HG03097 (cell line): ENCODE data around the gene CNOT1.
"Not testable (repeated sequence)": the region's sequence is repeated elsewhere in the genome, so short reads cannot be mapped to it uniquely, and the experiment has no call there.

Experiments used
- ATAC-seq: cut with Tn5 transposase; IDR thresholded peaks from one replicate; pipeline ENCODE4 v1.9.1; 2021; ENCODE audit not compliant: unreplicated experiment, low FRiP score

Gene CNOT1

DNA sequence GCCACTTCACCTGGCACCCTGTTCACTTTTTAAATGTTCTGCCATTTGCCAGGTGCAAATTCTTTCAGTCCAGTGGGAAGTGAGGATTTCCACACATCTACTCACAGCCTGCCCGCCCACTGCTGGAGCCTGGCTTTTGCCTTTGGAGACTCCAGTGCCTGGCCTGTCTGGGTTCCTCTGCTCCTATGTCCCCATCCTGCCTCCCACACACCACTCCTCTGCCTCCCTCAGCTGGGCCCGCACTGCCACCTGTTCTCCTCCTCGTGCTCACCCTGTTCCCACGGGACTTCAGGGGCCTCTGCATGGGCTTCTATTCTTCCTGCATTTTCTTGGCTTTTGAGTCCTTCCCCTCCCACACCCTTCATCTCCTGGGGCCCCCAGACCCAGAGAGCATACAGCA lies 137.6 kb downstream of the CNOT1 start:
- ATAC-seq: no peak

DNA sequence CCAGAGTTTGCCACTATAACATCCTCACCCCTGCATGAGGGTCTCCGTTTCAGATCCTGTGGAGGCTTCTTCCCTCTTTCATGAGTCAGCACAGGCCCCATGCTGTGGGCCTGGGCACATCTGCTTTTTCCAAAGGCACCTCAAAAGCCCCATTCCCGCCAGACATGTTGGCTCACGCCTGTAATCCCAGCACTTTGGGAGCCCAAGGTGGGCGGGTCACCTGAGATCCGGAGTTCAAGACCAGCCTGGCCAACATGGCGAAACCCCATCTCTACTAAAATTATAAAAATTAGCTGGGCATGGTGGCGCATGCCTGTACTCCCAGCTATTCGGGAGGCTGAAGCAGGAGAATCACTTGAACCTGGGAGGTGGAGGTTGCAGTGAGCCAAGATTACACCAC lies 139.1 kb downstream of the CNOT1 start:
- ATAC-seq: not testable (repeated sequence)

DNA sequence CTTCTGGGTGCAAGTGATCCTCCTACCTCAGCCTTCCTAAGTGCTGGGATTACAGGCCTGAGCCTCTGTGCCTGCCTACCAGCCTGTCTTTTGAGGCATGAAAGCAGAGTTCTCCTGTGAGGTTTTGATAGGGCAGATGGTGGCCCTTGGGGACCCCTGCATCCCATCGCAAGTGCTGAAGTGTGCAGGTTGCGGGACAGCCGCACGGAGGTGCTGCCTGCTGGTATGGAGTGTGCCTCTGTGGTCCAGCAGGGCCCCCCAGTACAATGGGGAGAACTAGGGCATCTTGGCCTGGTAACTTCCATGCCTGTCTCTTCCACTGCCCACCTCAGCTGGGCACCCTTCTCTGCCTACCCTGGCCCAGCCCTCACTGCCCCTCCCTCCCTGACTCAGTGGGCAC lies 139.6 kb downstream of the CNOT1 start:
- no peak for ATAC-seq

DNA sequence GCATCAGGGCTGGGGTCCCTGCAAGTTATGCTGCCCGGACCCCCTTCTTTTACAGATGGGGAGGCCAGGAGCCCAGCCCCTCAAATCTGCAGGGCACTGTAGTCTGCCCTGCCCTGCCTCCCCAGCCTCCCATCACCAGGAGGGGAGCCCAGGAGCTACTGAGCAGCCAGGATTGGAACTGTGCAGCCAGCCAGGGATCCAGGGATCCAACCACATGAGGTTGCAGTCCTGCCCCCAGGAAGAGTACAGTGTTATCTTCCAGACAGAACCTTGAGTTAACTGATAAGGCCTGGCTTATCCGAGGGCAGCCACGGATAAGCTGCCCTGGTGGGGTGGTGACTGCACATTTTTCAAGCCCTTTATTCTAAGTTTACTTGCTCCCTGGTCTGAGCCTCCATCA lies 141.1 kb downstream of the CNOT1 start:
- ATAC-seq: no peak

DNA sequence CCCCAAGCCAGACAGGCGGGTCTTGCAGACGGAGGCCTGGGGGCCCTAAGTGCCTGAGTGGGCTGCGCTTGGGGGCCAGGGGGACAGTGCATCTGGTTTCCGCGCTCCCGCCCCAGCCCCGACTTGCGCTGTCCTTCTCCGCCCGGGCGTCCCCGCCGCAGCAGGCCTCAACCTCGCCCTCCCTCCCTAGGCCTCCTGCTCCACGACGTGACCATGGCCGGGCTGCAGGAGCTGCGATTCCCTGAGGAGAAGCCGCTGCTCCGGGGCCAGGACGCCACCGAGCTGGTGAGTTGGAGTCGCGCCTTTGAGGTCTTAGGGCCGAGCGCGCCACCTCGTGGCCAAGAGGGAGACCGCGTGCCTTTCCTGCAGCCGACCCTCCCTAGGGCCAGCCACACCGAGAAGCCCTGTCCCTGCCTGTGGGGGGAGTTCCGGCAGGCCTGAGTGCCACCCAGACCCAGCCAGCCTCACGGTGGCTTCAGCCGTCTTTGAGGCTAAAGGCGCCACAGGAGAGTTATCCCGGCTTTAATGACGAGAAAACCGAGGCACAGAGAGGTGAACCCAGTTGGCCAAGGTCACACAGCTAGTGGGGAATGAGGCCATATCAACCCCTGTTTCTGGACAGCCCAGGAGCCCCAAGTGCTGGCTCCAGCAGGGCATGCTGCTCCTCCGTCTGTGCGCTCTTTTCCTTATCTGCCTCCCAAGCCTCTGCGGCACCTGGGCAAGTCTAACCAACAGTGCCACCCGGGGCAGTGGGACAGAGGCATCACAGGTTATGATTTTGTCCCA lies 141.9 kb downstream of the CNOT1 start:
- peak; percentile 61 for ATAC-seq

DNA sequence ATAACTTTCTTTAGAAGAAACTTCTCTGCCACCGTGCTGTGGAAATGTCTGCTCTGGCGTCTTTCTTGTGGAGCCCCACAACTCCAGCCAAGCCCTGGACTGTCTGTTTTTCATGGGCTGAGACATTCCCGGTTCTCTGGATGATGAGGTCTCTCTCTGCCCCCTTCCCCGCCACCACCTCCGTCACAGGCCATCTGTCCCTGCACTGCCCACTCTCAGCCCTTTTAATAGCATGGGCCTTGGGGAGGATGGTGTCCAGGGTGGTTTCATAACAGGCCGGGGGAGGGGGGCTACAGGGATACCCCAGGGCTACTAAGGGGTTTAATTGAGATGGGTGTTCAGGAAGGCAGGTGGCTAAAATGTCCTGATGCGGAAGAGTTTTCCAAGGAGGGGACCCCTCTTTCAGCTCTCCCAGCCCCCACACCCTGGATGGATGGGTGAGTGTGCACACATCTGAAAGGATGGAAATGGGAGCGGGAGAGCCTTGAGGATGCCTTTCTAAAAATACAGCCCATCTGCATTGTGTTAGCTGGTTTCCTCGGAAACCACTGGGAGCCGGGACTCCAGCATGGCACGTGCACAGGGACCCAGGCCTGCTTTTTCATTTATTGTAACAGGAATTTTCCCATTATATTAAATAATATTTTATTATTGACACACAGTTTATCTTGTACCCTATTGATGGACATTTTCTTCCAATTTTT lies 144.3 kb downstream of the CNOT1 start:
- ATAC-seq: no peak

DNA sequence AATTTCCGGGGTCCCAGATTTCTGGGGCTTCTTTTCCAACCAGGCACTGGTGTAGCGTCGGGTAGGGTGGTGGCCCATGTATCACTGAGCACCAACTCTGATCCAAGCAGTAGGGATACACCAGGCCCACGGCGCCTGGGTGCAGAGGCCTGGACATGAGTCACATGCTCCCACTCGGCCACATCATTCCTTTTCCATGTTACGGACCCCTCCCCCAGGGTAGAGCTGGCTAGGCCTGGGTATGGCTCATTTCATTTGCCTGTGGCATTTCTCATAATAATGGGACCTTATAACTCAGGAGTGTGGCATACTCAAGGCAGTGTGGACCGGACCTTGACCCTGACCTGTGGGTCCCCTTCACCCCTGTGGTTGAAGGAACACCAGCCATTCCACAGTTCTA lies 147.7 kb downstream of the CNOT1 start:
- no peak for ATAC-seq

DNA sequence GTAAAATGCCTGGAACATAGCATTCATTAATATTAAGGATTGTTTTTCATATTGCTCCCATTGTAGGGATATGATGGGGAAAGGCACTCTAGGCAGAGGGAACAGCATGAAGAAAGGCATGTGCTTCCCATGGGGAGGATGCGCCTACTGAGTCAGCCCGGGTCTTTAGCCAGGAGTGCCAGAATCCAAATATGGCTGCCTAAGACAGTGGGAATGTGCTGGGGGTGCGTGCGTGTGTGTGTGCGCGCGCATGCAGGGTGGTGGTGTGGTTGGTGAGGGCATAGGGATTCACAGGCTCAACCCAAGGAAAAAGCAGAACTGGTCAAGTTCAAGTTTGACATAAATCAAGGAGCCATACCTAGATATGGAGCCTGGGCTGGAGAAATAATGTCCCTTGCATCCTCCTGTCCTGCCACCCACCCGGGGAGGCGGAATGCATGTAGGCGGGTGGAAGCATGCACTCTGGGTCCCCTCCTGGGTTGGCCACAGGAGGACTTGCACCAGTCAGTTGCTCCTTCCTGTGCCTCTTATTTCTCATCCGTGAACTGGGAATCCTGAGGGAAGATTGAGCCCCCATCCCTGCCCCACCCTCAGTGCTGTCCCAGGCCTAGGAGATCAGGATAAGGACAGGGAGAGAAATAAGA lies 148.3 kb downstream of the CNOT1 start:
- ATAC-seq: no peak

DNA sequence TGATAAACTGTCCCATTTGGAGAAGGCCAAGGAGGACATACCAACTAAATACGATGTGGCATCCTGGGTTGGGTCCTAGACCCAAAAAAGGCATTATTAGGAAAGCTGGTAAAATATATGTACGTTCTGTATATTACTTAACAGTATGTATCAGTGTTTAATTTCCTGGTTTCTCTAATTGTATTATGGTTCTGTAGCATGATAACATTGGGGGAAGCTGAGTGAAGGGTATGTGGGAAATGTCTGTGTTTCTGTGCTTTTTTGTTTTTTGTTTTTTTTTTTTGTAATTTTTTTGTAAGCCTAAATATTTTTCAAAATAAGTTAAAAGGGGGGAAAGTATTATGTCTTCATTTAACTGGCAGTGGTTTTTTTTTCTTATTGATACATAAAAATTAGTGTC lies 151.2 kb downstream of the CNOT1 start:
- no peak for ATAC-seq

DNA sequence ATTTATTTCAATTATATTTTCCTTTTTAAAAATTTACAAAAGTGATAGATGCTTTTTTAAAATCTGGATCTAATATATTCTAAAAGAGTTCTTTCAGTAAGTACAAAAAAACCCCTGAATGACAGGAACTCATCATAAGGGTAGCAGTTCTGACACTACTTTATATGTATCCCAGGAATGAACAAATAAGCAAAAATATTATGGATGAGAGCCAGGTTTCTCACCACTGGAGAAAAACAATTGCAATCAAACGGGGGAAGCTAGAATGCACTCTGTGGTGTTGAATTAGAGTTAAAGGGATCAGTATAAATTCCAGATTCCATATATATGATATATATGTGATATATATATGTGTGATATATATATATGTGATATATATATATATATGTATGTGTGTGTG lies 152.8 kb downstream of the CNOT1 start:
- no peak for ATAC-seq

DNA sequence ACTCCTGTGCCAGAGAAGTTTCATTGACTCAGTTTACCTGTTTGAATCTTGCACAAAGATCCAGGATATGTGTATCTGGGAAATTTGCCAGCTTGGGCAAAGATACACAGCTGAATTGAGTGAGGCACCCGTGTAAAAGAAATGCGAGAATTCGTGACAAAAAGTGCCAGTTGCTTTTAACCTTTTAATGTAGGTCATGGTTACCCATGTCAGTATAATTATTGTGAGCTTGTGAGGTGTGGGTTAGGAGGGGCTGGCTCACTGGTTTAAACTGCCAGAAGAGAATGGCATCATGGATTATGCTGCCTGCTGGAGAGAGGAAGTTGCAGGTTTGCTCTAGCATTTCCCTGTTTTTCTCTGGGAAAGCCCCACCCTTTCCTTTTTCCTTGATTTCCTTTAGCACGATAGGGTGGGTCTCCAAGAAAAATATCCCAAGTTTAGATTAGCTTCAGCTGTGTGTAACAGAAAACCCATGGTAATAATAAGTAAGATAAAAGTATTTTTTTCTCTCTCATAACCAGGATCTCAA lies 154.5 kb downstream of the CNOT1 start:
- no peak for ATAC-seq

DNA sequence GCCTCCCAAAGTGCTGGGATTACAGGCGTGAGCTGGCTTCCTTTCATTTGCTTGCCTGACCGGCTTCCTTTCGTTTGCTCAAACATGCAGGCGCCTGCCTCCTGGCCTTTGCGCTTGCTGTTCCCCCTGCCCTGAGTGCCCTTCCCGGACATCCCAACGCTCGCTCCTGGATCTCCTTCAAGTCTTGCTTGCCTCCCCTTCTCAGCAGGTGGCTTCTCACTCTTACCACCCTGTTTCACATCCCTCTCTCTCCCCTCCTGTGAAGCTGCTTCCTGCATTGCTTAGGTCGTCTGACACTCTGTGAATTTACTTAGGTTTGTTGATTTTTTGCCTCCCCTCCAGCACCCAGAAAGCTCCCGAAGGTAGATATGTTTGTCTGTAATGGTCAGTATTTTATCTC lies 155.3 kb downstream of the CNOT1 start:
- no peak for ATAC-seq

DNA sequence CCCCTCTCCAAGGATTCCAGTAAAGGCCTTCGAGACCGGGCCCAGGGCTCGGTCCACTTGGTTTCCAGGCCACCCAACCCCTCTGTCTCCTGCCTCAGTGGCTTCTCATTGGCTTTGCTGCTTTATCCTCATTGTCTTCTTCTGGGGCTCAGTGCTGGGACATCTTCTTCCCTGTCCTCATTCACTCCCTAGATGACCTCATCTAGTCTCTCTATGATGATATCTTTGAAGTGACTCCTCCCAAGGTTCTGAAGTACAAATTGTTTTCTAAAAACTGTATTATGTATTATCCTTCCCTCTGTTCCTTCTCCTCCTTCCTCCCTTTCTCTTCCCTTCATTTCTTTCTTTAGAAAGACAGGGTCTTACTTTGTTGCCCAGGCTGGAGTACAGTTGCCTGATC lies 156.8 kb downstream of the CNOT1 start:
- ATAC-seq: no peak

DNA sequence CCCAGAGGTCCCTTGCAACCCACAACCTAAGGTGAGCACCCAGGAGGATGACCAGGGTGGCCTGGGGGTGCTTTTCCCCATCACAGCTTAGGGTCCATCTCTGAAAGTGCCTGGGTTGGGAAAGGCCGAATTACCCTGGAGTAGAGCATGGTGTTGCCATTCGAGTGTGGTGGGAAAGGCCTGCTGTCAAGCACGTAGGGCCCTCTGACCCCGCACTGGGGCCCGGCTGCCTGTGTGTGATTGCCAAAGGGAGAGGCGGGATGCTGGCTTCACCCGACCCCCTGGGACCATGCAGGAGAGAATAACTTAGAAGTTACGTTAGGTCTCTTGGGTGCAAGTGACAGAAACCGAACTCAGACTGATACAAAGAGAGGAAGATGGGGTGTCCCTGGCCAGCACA lies 157.4 kb downstream of the CNOT1 start:
- no peak for ATAC-seq

DNA sequence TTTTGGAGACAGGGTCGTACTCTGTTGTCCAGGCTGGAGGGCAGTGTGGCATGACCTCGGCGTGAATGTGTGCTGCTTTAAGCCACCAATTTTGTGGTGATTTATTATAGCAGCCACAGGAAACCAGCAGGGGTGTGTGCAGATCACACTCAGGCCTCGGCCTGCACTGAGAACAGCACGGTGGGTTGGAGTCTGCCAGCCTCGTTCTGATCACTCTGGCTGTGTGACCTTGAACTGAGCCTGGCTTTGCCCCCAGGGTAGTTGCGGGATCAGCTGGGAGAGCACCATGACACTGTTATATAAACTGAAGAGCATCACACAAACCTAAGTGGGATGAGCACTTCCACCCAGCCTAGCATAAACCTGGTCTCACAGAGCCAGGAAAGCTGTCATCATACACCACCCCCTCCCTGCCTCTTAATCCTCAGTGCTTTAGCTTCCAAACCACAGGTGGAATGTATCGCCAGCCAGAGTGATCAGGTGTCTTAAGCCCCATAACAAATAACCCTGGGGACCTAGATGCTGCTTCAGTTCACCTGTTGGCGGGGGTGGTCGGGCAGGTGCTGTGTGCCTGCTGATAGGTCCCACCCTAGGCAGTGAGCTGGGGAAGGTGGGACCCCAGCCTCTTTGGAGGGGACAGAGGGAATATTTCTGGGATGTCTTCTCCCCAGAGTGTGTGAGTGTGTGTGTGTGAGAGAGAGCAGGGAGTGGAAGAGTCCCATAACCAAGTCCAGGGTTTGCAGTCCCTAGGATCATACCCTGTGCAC lies 158.2 kb downstream of the CNOT1 start:
- ATAC-seq: no peak
